GM13976 (cell line): Measurements from ENCODE around the gene OASL.
A peak's percentile ranks its signal among the peaks of the same experiment; 100 is the strongest.

Source experiments
- DNase-seq: peaks from one replicate; pipeline ENCODE4 v3.0.0; 2012; ENCODE audit warnings: low spot score
- CTCF ChIP-seq: IDR thresholded peaks from 2 replicates; pipeline ENCODE4 v1.5.1; 2012; ENCODE audit warnings: borderline replicate concordance, mild to moderate bottlenecking; ENCODE audit not compliant: insufficient read depth; ENCODE audit errors: extremely low read depth, missing control alignments, control extremely low read depth
- in situ Hi-C: fragments of 300-500 bp; cut with MboI; formaldehyde crosslinking; loops from one replicate; pipeline ENCODE4 v1.12.0; 2022; ENCODE audit warnings: low sequenced_read_pairs, mixed read lengths, inconsistent platforms; ENCODE audit not compliant: unreplicated experiment

OASL gene

DNA sequence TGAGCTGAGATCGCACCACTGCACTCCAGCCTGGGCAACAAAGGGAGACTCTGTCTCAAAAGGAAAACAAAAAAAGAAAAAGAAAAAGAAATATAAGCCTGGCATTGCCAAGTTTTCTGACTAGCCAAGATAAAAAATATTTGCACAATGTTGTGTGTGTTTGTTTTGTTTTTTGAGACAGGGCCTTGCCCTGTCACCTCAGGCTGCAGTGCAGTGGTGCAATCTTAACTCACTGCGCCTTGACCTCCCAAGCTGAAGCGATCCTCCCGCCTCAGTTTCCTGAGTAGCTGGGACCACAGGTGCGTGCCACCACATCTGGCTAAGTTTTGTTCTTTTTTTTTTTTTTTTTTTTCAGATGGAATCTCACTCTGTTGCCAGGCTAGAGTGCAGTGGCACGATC is 17.3 kb downstream of the OASL start:
- no peak for DNase-seq
- in situ Hi-C loops = no loop called here
- TF ChIP-seq CTCF = no peak

GRCh38 chr12:121018860-121019617 is 20.0 kb downstream of the OASL start:
- in situ Hi-C loops = no loop called here
- no peak for DNase-seq
- no peak for TF ChIP-seq CTCF

DNA sequence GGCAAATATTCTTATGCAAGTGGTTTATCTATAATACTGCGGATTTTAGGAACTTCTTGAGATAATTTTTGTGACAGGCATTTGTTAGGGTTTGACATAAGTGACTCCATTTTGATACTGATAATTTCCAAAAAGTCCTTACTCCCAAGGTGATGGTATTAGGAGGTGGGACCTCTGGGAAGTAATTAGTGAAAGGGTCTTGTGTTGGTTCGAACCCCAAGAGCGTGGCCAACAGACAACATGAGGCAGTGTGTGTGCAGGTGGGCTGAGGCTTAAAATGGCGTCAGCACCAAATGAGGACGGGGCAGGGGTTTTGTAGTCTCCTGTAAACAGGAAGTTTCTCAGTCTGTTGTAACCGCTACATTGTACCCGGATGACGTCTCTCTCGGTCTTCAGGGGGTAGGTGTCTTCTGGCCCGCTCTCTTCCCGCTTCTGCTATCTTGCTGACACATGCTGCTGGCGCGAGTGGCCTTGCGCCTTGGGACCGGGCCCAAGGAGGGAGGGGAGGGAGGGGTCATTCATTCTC is 21.0 kb downstream of the OASL start:
- in situ Hi-C loops = no loop called here
- no peak for DNase-seq
- no peak for TF ChIP-seq CTCF

DNA sequence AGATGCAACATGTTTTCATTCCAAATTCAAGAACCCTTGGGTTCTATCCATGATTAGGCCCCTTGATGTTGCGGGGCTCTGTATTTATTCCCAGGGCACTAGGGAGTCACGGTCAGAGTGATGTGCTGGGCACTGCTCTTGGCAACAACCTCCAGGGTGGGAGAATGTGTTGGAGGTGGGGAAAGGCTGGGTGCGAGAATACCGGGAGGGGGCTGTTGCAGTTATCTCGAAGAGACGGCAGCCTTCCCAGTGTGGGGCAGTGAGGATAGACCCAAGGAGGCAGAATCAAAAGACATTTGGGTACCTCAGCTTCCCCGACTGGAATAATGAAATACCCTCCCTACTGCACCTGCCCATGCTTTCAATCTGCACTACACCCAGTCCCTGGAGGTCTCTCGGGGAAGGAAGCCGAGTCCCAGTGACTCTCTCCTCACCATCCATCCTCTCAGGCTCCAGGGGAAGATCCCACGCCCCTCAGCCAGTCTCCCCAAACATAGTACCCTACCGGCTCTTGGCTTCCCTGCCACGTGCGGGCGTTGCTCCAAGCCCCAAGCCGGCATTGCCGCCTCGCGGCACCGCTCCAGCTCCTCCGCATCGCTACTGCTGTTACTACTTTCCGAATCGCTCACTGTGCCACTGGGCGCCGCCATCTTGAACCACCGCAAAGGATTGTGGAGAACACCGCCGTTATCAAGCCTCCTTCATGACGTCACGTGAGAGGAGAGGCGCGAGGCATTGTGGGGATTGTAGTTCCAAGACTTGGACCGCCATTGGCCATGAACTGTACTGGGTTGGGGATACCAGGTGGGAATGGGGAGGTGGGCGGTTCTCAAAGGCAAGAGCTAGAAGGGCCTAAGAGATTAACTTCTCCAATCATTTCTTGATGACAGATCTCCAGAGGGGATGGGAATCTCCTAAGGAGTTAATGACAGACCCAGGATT is 22.9 kb downstream of the OASL start, which contains the start of gene C12orf43:
TSS of gene C12orf43 (minus strand) at position 663 of the 942 bp plus-strand sequence. CDS start at position 650, 13 bp downstream.
- TF ChIP-seq CTCF = no peak
- in situ Hi-C loops = no loop called here
- DNase-seq = peak; percentile 97

DNA sequence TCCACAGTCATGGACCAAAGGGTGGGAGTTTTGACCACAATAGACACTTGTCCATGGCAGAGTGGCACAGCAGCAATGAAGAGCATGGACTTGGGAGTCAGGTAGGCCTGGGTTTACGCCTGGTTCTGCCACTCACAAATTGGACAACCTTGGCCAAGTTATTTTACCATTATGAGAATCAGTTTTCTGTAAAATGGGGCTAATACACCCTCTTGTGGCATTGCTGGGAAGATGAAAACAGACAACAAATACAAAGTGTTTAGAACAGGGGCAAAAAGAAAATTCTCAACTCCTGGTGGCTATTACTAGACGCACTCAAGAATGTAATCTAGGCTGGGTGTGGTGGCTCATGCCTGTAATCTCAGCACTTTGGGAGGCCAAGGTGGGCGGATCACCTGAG is 25.3 kb downstream of the OASL start:
- DNase-seq = no peak
- in situ Hi-C loops = no loop called here
- TF ChIP-seq CTCF = no peak

- in situ Hi-C loops = no loop called here
- no peak for DNase-seq
- no peak for TF ChIP-seq CTCF
Measured at GRCh38 chr12:121011820-121012219, 27.2 kb downstream of the OASL start.
